ENCODE results near the gene COL13A1. TPM values are rescaled to one million over a fixed set of nuclear protein-coding genes. Genes with fewer than 3 reads are reported as not detected.

Gene COL13A1
- total RNA-seq, 4 donors from 2014 or later = 0.30 to 2.0 (median 0.86) TPM

DNA sequence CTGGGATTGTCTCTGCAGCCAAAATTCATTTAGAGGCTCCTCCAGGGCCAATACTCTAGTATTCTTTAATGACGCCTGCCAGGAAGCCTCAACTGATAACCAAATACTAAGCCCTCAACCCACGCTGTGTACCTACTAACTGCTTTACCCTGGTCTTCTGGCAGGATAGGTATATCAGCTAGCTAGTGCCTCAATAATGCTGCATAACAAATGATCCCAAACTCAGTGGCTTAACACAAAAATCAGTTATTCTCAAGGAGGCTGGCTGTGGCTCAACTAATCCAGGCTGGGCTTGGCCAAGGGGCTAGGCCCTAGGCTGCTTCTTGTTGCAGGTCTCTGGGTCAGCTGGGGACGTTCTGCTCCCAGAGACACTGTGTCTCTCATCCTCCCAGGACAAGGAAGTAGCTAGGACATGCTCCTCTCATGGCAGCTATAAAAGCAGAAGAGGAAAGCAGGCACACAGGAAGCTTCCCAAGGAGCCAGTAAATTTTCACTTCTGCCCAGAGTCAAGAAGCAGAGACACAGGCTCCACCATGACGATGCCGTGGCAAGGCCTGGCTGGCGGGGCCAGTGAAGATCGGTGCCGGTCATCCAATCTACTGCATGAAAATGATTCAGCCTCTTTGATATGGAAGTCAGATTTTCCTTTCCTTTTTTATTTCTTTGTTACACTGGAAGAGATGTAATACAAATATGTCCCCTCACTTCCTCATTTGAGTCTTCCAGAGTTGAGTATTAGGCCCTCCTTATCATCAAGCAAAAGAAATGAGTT, 28.6 kb upstream of the COL13A1 start:
- Histone ChIP-seq H3K36me3 (no peaks in the 10 kb centered on the region), H3K4me1 (no peaks in the 10 kb centered on the region), H3K27ac (no peak overlapping the region), H3K9me3 (peaks cover 0 to 8% (median 0%) of the 10 kb centered on the region in 4 donors), H3K27me3 (no peaks in the 10 kb centered on the region), H3K4me3 (no peak overlapping the region)
- no peak for TF ChIP-seq POLR2A (IDR thresholded peaks at IDR 0.05)
- TF ChIP-seq, protein P1, sequence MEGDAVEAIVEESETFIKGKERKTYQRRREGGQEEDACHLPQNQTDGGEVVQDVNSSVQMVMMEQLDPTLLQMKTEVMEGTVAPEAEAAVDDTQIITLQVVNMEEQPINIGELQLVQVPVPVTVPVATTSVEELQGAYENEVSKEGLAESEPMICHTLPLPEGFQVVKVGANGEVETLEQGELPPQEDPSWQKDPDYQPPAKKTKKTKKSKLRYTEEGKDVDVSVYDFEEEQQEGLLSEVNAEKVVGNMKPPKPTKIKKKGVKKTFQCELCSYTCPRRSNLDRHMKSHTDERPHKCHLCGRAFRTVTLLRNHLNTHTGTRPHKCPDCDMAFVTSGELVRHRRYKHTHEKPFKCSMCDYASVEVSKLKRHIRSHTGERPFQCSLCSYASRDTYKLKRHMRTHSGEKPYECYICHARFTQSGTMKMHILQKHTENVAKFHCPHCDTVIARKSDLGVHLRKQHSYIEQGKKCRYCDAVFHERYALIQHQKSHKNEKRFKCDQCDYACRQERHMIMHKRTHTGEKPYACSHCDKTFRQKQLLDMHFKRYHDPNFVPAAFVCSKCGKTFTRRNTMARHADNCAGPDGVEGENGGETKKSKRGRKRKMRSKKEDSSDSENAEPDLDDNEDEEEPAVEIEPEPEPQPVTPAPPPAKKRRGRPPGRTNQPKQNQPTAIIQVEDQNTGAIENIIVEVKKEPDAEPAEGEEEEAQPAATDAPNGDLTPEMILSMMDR (IDR thresholded peaks at IDR 0.05) = no peak
- DNase-seq (ENCODE audit: low spot score in 2 of 2) = no peak
- WGBS, 2 donors = 91 to 92% methylated on average over 8 of the region's 8 CpGs

DNA sequence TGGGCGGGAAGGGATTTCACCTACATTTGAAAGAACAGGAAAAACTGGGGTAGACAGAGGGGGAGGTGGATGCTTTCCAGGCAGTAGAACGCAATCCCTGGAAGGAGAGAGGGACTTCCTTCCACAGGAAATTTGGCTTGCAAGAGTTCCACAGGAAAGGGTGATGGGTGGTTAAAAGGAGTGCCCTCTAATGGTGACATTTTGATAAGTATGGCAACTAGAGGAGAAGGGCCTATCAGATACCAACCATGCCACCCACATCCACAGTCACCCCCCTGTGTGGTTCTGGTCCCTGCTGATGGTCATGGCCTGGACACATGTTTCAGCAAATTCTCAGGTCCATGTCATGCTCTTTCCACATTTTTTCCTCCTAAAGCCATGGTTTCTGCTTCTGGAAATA, 27.1 kb upstream of the COL13A1 start:
- no peaks in the 10 kb centered on the region for H3K4me1 ChIP-seq
- peaks cover 0 to 8% (median 0%) of the 10 kb centered on the region in 4 donors for H3K9me3 ChIP-seq
- H3K36me3 ChIP-seq = no peaks in the 10 kb centered on the region
- DNase-seq (ENCODE audit: low spot score in 2 of 2) = no peak
- no peak overlapping the region for H3K4me3 ChIP-seq
- WGBS, 2 donors = 84 to 96% methylated on average over 2 of the region's 2 CpGs
- H3K27ac ChIP-seq = no peak overlapping the region
- TF ChIP-seq EP300 (IDR thresholded peaks at IDR 0.05) (no peak), POLR2A (IDR thresholded peaks at IDR 0.05) (no peak)
- TF ChIP-seq, protein P1 (IDR thresholded peaks at IDR 0.05) = no peak
- no peaks in the 10 kb centered on the region for H3K27me3 ChIP-seq

DNA sequence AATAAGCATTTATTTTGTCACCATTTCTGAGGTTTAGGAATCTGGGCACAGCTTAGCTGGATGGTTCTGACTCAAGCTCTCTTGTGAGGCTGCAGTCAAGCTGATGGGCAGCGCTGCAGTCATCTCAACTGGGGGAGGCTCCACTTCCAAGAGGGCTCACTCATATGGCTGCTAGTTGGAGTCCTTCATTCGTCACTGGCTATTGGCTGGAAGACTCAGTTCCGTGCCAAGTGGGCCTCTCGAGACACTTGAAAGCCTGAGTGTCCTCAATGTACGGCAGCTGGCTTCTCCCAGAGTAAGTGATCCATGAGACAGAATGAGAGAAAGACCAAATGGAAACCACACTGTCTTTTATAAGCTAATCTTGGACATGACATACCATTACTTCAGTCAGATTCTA, 21.6 kb upstream of the COL13A1 start:
- Histone ChIP-seq H3K4me3 (no peak overlapping the region), H3K36me3 (no peaks in the 10 kb centered on the region), H3K4me1 (no peaks in the 10 kb centered on the region), H3K27ac (no peak overlapping the region), H3K9me3 (peaks cover 0 to 5% (median 0%) of the 10 kb centered on the region in 4 donors), H3K27me3 (peaks cover 0 to 7% of the 10 kb centered on the region in 2 donors)
- no peak for DNase-seq (ENCODE audit: low spot score in 2 of 2)
- 84 to 87% methylated on average over 5 of the region's 5 CpGs for WGBS, 2 donors
- TF ChIP-seq POLR2A (IDR thresholded peaks at IDR 0.05) = no peak
- TF ChIP-seq, protein P1 (IDR thresholded peaks at IDR 0.05) = no peak
- TF ChIP-seq EP300 (IDR thresholded peaks at IDR 0.05) = no peak

DNA sequence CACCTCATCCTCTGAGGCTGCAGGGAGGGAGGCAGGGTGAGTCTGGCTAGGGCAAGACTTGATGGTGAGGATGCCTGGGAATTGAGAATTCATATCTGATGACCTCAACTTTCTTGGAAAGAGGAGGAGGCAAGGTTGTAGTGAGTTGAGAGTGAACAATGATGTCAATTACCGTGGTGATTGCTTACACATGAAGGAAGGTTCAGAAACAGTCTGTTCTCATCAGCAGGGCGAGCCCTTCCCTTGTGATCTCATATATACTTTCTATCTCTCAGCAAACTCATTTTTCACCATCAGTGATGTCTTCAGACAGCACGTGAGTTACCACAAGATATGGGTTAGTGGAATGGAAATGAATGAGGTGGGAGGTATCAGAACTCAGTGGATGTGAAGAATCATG, 20.1 kb upstream of the COL13A1 start:
- peaks cover 0 to 5% (median 0%) of the 10 kb centered on the region in 4 donors for H3K9me3 ChIP-seq
- H3K27ac ChIP-seq = no peak overlapping the region
- no peaks in the 10 kb centered on the region for H3K4me1 ChIP-seq
- no peak for DNase-seq (ENCODE audit: low spot score in 2 of 2)
- TF ChIP-seq, protein P1 (IDR thresholded peaks at IDR 0.05) = no peak
- TF ChIP-seq POLR2A (IDR thresholded peaks at IDR 0.05) (no peak), EP300 (IDR thresholded peaks at IDR 0.05) (no peak)
- H3K36me3 ChIP-seq = no peaks in the 10 kb centered on the region
- H3K27me3 ChIP-seq = peaks cover 0 to 7% of the 10 kb centered on the region in 2 donors
- WGBS, 2 donors = 48 to 53% methylated on average over 3 of the region's 3 CpGs
- no peak overlapping the region for H3K4me3 ChIP-seq

DNA sequence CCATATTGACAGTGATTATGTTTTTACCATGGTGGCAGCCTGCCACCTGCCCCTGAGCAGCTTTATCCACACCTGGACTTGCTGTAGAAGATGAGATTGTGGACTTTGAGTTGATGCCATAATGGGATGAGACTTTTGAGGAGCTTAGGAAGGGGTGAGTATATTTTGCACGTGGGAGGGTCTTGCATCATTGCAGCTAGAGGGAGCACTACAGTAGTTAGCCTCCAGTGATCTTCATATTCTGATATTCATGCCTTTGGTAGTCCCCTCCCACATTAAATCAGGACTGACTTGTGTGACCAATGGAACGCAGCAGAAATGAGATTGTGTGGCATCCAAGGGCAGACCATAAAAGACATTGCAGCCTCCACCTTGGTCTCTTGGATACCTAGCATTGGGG, 18.2 kb upstream of the COL13A1 start:
- 46 to 57% methylated on average over 2 of the region's 2 CpGs for WGBS, 2 donors

More for the DNA sequence above, 18.2 kb upstream of the COL13A1 start:
- no peak for DNase-seq (ENCODE audit: low spot score in 2 of 2)
- no peak for TF ChIP-seq EP300 (IDR thresholded peaks at IDR 0.05)
- TF ChIP-seq POLR2A (IDR thresholded peaks at IDR 0.05) = no peak
- TF ChIP-seq, protein P1 (IDR thresholded peaks at IDR 0.05) = no peak
- no peak overlapping the region for H3K4me3 ChIP-seq
- H3K27me3 ChIP-seq = peaks cover 0 to 7% of the 10 kb centered on the region in 2 donors
- peaks cover 0 to 5% (median 0%) of the 10 kb centered on the region in 4 donors for H3K9me3 ChIP-seq
- no peaks in the 10 kb centered on the region for H3K4me1 ChIP-seq
- H3K27ac ChIP-seq = no peak overlapping the region
- H3K36me3 ChIP-seq = no peaks in the 10 kb centered on the region
